ENCODE results near the gene ST8SIA3.

ST8SIA3 gene

GRCh38 chr18:57343833-57344232, 8.5 kb upstream of the ST8SIA3 start:
- ATAC-seq (replicated peaks) (no peak), DNase-seq (no peak)
- H3K9me3 Mint-ChIP-seq: peaks cover 0 to 5% of the 10 kb centered on the region in 2 donors
- H3K27ac Mint-ChIP-seq: no peak overlapping the region
- H3K27me3 Mint-ChIP-seq: peaks cover 6 to 46% of the 10 kb centered on the region in 2 donors
- H3K4me3 Mint-ChIP-seq: no peak overlapping the region
- H3K4me1 Mint-ChIP-seq (ENCODE audit: low read depth in 2 of 2): no peaks in the 10 kb centered on the region
- H3K36me3 Mint-ChIP-seq (ENCODE audit: insufficient read depth): no peaks in the 10 kb centered on the region

DNA sequence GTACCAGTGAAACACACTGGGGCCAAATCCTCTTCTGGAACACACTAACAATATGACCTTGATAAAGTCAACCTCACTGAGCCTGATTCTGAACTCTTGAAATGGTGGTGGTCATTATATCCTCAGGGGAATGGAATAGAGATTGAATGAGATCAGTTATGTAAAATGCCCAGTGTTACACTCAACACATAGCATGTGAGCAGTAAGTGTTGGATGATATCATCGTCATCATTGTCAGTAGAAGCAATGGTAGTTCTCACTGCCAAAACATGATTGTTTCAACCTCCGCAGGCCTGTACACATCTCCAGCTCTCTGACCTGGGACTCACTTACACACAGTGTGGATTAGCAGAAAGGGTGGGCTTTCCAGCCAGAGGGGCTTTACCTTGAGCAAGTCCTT, 5.5 kb upstream of the ST8SIA3 start:
- ATAC-seq (replicated peaks): no peak
- H3K27me3 Mint-ChIP-seq: peaks cover 23 to 46% of the 10 kb centered on the region in 2 donors
- H3K4me1 Mint-ChIP-seq (ENCODE audit: low read depth in 2 of 2): no peaks in the 10 kb centered on the region
- DNase-seq: no peak
- H3K27ac Mint-ChIP-seq: no peak overlapping the region
- H3K4me3 Mint-ChIP-seq: no peak overlapping the region
- no peaks in the 10 kb centered on the region for H3K36me3 Mint-ChIP-seq (ENCODE audit: insufficient read depth)
- peaks cover 0 to 2% of the 10 kb centered on the region in 2 donors for H3K9me3 Mint-ChIP-seq

DNA sequence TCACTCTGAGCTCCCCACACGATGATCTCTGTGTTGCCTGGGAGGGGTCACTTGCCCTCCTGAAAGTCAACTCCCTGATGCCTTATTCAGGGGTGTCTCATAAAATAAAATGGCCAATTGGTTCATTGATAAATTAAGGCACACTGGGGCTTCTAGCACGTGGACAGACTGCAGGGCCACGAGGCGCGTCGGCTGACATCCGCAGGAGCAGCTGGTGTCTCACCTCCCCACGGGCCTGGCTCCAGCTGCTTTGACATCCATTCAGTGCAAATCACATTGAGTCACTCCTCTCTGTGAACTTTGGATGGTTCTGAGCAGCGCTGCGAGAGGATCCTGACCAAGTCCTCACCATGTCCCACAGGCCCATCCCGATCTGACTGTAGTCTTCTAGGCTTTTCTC, 4.6 kb upstream of the ST8SIA3 start:
- peaks cover 0 to 2% of the 10 kb centered on the region in 2 donors for H3K9me3 Mint-ChIP-seq
- no peak overlapping the region for H3K27ac Mint-ChIP-seq
- H3K4me3 Mint-ChIP-seq: no peak overlapping the region
- peaks cover 31 to 55% of the 10 kb centered on the region in 2 donors for H3K27me3 Mint-ChIP-seq
- DNase-seq (no peak), ATAC-seq (replicated peaks) (no peak)
- no peaks in the 10 kb centered on the region for H3K36me3 Mint-ChIP-seq (ENCODE audit: insufficient read depth)
- no peaks in the 10 kb centered on the region for H3K4me1 Mint-ChIP-seq (ENCODE audit: low read depth in 2 of 2)

DNA sequence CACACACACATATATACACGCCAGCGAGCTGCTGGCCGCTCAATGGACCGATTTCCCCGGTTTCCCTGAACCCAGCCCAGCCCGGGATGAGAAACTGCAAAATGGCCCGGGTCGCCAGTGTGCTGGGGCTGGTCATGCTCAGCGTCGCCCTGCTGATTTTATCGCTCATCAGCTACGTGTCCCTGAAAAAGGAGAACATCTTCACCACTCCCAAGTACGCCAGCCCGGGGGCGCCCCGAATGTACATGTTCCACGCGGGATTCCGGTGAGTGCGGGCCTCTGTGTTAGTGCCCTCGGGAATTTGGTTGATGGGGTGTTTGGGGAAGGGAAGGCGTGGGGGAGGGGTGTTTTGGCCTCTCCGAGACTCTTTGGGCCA, 392 bp downstream of the ST8SIA3 start:
- Mint-ChIP-seq H3K36me3 (ENCODE audit: insufficient read depth) (no peaks in the 10 kb centered on the region), H3K27me3 (peaks cover 57 to 76% of the 10 kb centered on the region in 2 donors)

DNA sequence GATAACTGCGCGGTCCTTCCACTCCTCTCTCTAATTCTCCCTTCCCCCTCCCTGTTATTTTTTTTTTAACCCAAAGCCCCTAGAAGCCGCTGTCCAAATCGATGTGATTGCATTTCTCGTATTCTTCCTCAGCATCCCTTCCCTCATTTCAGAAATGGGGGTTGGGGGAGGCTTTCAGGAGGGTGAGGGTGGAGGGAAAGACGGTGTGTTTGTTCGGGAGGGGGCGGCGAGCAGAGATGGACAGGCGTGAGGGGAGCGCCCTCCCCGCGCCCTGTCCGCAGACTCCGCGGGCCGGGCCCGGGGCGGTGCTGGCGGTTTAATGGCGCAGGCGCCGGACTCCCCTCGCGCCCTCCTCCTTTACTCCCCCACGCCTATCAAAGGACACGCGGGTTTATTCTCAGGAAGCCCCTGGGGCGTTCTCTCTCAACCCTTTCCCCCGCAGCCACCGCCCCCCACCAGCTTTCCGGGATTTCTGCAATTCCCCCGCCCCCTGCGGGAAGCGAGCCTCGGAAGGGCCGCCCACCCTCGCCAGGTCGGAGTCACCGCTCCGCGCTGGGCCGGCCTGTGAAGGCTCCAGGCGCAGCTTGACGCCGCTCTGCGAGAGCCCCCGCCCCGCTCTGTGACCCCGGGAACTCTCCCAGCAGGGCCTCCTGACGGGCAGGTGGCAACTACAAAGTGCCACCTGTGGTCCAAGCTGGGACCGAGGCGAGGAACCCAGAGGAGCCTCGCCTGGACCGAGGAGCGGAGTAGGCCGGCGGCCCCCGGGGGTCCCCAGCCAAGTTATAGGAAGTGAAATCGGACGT, 981 bp downstream of the ST8SIA3 start:
- no peaks in the 10 kb centered on the region for H3K36me3 Mint-ChIP-seq (ENCODE audit: insufficient read depth)
- H3K4me3 Mint-ChIP-seq: no peak overlapping the region
- H3K27ac Mint-ChIP-seq: no peak overlapping the region
- no peak for DNase-seq
- H3K4me1 Mint-ChIP-seq (ENCODE audit: low read depth in 2 of 2): no peaks in the 10 kb centered on the region
- H3K27me3 Mint-ChIP-seq: peaks cover 52 to 71% of the 10 kb centered on the region in 2 donors
- no peaks in the 10 kb centered on the region for H3K9me3 Mint-ChIP-seq
- ATAC-seq (replicated peaks): no peak

More for the DNA sequence above, 392 bp downstream of the ST8SIA3 start:
- H3K27ac Mint-ChIP-seq: no peak overlapping the region
- peaks cover 0 to 2% of the 10 kb centered on the region in 2 donors for H3K9me3 Mint-ChIP-seq
- H3K4me1 Mint-ChIP-seq (ENCODE audit: low read depth in 2 of 2): no peaks in the 10 kb centered on the region
- ATAC-seq (replicated peaks) (no peak), DNase-seq (no peak)
- no peak overlapping the region for H3K4me3 Mint-ChIP-seq

DNA sequence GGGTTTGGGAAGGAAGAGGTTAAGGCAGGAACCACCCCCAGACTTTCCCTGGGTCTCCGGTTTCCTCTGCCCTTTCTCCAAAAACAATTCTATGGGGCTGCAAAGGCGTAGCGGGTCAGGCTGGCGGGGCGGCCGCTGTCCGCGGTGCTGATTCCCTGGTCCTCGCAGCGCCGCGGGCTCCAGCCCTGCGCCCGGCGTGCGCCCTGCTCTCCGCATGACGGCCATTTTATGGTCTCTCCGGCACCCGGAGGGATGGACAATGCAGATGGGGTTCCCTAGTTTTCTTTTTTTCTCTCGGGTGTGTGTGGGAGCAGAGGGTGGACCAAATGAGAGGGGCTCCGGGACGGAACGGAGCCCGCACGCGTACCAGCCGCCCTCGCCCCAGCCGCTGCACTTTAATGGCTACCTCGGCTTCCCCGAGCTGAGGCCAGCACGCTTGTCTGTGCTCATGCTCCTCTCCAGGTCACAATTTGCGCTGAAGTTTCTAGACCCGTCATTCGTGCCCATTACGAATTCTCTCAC, 1.6 kb downstream of the ST8SIA3 start:
- H3K4me1 Mint-ChIP-seq (ENCODE audit: low read depth in 2 of 2): no peaks in the 10 kb centered on the region
- H3K4me3 Mint-ChIP-seq: no peak overlapping the region
- H3K27me3 Mint-ChIP-seq: peaks cover 52 to 74% of the 10 kb centered on the region in 2 donors
- ATAC-seq (replicated peaks) (no peak), DNase-seq (no peak)
- H3K27ac Mint-ChIP-seq: no peak overlapping the region
- no peaks in the 10 kb centered on the region for H3K36me3 Mint-ChIP-seq (ENCODE audit: insufficient read depth)
- no peaks in the 10 kb centered on the region for H3K9me3 Mint-ChIP-seq

GRCh38 chr18:57359433-57359832, 7.1 kb downstream of the ST8SIA3 start:
- peaks cover 0 to 3% of the 10 kb centered on the region in 2 donors for H3K9me3 Mint-ChIP-seq
- no peak overlapping the region for H3K27ac Mint-ChIP-seq
- H3K36me3 Mint-ChIP-seq (ENCODE audit: insufficient read depth): no peaks in the 10 kb centered on the region
- peaks cover 15 to 51% of the 10 kb centered on the region in 2 donors for H3K27me3 Mint-ChIP-seq
- DNase-seq (no peak), ATAC-seq (replicated peaks) (no peak)
- no peaks in the 10 kb centered on the region for H3K4me1 Mint-ChIP-seq (ENCODE audit: low read depth in 2 of 2)
- no peak overlapping the region for H3K4me3 Mint-ChIP-seq

- DNase-seq: no peak
Measured at GRCh38 chr18:57362714-57363113, 10.4 kb downstream of the ST8SIA3 start.

DNA sequence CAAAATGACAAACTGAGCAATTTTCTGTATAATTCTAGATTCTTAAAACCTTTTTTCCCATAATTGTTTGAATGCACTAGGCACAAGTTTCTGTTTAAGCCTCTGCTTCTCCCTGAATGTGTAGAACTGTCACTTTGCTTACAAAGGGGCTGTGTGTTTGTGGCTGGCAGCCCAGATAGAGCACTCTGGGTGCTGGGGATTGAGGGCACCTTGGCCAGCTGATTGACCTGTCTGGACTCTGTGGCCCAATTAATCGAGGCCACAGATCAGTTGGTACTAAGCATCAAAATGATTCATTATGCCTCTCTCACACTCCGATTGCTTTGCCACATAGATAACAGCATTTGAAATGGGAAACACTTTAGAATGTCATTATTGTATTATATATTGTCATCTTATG, 12.1 kb downstream of the ST8SIA3 start:
- ATAC-seq (replicated peaks) (no peak), DNase-seq (no peak)
- H3K27me3 Mint-ChIP-seq: peaks cover 8 to 22% of the 10 kb centered on the region in 2 donors
- no peak overlapping the region for H3K27ac Mint-ChIP-seq
- H3K36me3 Mint-ChIP-seq (ENCODE audit: insufficient read depth): no peaks in the 10 kb centered on the region
- no peaks in the 10 kb centered on the region for H3K4me1 Mint-ChIP-seq (ENCODE audit: low read depth in 2 of 2)
- H3K4me3 Mint-ChIP-seq: no peak overlapping the region
- H3K9me3 Mint-ChIP-seq: peaks cover 0 to 5% of the 10 kb centered on the region in 2 donors

More at GRCh38 chr18:57362714-57363113, 10.4 kb downstream of the ST8SIA3 start:
- ATAC-seq (replicated peaks): no peak
- Mint-ChIP-seq H3K27me3 (peaks cover 0 to 30% of the 10 kb centered on the region in 2 donors), H3K9me3 (peaks cover 0 to 3% of the 10 kb centered on the region in 2 donors), H3K27ac (no peak overlapping the region), H3K4me3 (no peak overlapping the region), H3K4me1 (ENCODE audit: low read depth in 2 of 2) (no peaks in the 10 kb centered on the region), H3K36me3 (ENCODE audit: insufficient read depth) (no peaks in the 10 kb centered on the region)

DNA sequence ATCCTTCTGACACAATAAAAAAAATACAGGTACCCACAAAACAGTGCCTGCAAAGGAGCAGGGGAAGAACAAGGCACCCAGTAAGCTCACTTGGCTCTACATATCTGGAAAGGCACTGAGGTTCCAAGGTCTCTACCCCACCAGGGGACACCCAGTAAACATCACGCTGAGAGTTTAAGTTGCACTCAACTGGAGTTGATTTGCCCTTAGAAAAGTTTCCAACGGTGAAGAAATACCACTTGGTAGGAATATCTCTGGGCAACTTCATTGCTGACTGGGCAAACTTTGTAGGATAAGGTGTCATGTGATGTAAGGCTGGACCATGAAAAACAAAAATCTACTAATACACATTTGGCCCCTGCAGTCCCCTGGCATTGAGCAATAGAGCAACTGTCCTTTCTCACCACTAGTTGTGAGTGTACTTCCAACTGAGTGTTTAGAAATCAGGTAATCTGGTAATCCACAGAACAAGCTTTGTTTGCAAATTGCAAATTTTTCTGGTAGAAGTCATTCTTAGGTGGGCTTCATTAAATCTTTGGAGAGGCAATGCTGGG, 14.2 kb downstream of the ST8SIA3 start:
- Mint-ChIP-seq H3K36me3 (ENCODE audit: insufficient read depth) (no peaks in the 10 kb centered on the region), H3K27ac (no peak overlapping the region), H3K4me3 (no peak overlapping the region), H3K4me1 (ENCODE audit: low read depth in 2 of 2) (no peaks in the 10 kb centered on the region), H3K9me3 (peaks cover 0 to 5% of the 10 kb centered on the region in 2 donors), H3K27me3 (peaks cover 1 to 8% of the 10 kb centered on the region in 2 donors)
- DNase-seq (no peak), ATAC-seq (replicated peaks) (no peak)

DNA sequence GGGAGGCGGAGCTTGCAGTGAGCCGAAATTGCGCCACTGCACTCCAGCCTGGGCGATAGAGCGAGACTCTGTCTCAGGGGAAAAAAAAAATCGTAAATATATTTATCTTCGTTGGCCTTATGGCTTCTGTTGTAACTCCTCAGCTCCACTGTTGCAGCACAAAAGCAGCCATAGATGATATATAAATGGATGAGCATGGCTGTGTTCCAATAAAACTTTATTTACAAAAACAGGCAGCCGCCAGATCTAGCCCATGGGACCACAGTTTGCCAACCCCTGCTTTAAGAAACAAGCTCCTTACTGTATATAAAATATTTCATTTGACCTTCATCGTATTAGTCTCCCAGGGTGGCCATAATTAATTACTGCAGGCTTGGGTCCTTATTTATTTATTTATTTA, 20.1 kb downstream of the ST8SIA3 start:
- peaks cover 0 to 2% of the 10 kb centered on the region in 2 donors for H3K9me3 Mint-ChIP-seq
- peaks cover 10 to 14% of the 10 kb centered on the region in 2 donors for H3K27me3 Mint-ChIP-seq
- H3K4me1 Mint-ChIP-seq (ENCODE audit: low read depth in 2 of 2): no peaks in the 10 kb centered on the region
- DNase-seq (no peak), ATAC-seq (replicated peaks) (no peak)
- no peak overlapping the region for H3K4me3 Mint-ChIP-seq
- H3K36me3 Mint-ChIP-seq (ENCODE audit: insufficient read depth): no peaks in the 10 kb centered on the region
- no peak overlapping the region for H3K27ac Mint-ChIP-seq

- H3K27ac Mint-ChIP-seq: no peak overlapping the region
- DNase-seq: no peak
- no peaks in the 10 kb centered on the region for H3K4me1 Mint-ChIP-seq (ENCODE audit: low read depth in 2 of 2)
- no peak overlapping the region for H3K4me3 Mint-ChIP-seq
- H3K36me3 Mint-ChIP-seq (ENCODE audit: insufficient read depth): no peaks in the 10 kb centered on the region
- peaks cover 13 to 14% of the 10 kb centered on the region in 2 donors for H3K27me3 Mint-ChIP-seq
- H3K9me3 Mint-ChIP-seq: peaks cover 0 to 2% of the 10 kb centered on the region in 2 donors
- ATAC-seq (replicated peaks): no peak
Measured at GRCh38 chr18:57373017-57373416, 20.7 kb downstream of the ST8SIA3 start.

DNA sequence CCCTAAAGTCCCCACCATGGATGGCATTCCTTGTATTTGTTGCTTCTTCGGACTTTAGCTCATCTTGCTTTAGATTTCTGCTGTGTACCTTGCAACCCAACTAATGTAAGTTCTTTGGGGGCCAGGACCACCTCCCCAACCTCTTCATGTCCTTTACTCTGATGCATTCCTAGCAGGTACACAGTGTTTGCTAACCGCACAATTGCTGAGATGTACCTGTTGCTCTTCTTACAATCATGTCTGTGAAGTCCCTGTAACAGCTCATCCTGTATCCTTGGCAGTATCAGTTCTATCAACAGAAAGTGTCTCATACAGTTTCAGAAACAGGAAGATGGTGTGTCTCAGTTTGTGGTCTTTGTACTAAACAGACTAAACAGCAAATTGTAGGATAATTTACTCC, 24.1 kb downstream of the ST8SIA3 start:
- DNase-seq (no peak), ATAC-seq (replicated peaks) (no peak)
- peaks cover 13% of the 10 kb centered on the region in 2 donors for H3K27me3 Mint-ChIP-seq
- H3K4me1 Mint-ChIP-seq (ENCODE audit: low read depth in 2 of 2): no peaks in the 10 kb centered on the region
- no peaks in the 10 kb centered on the region for H3K36me3 Mint-ChIP-seq (ENCODE audit: insufficient read depth)
- H3K4me3 Mint-ChIP-seq: no peak overlapping the region
- peaks cover 0 to 1% of the 10 kb centered on the region in 2 donors for H3K9me3 Mint-ChIP-seq
- no peak overlapping the region for H3K27ac Mint-ChIP-seq

- no peak for DNase-seq
- Mint-ChIP-seq H3K36me3 (ENCODE audit: insufficient read depth) (no peaks in the 10 kb centered on the region), H3K9me3 (peaks cover 5 to 13% of the 10 kb centered on the region in 2 donors), H3K27me3 (peaks cover 24 to 31% of the 10 kb centered on the region in 2 donors), H3K4me1 (ENCODE audit: low read depth in 2 of 2) (no peaks in the 10 kb centered on the region), H3K4me3 (no peak overlapping the region), H3K27ac (no peak overlapping the region)
- no peak for ATAC-seq (replicated peaks)
Measured at GRCh38 chr18:57389271-57389670, 36.9 kb downstream of the ST8SIA3 start.

All from effector memory CD8-positive, alpha-beta T cell (primary cell).